Measurements from ENCODE around the gene SLC16A10. TPM values are rescaled to one million over a fixed set of nuclear protein-coding genes. Genes with fewer than 3 reads are reported as not detected.

SLC16A10 gene
- total and polyA plus RNA-seq, 2 of the 4 experiments (the other 2 are of a cell fraction), result not detected

- Histone ChIP-seq H4K8ac (ENCODE audit: low read depth in 2 of 2, low read length in 2 of 2) (no peak overlapping the region), H3K36me3 (ENCODE audit: control insufficient read depth, insufficient read depth, low read length) (no peaks in the 10 kb centered on the region), H2AK9ac (replicated peaks; ENCODE audit: low read depth, low read length, poor library complexity) (no peak overlapping the region), H3K9ac (ENCODE audit: low read depth, low read length) (no peak overlapping the region), H3K9me1 (ENCODE audit: insufficient read depth, low read length) (no peaks in the 10 kb centered on the region), H3K4ac (ENCODE audit: low read depth, low read length) (no peak overlapping the region), H3K4me1 (ENCODE audit: control insufficient read depth, insufficient read depth, low read length) (no peaks in the 10 kb centered on the region), H4K20me1 (ENCODE audit: insufficient read depth, low read length) (no peaks in the 10 kb centered on the region), H3K4me3 (ENCODE audit: insufficient read depth, low read depth, low read length) (no peak overlapping the region), H2BK15ac (ENCODE audit: low read depth, low read length) (no peak overlapping the region), H2AK5ac (ENCODE audit: low read depth, low read length) (no peak overlapping the region), H2AFZ (replicated peaks; ENCODE audit: low read length, poor library complexity) (no peak overlapping the region), H3K18ac (ENCODE audit: low read depth, low read length) (no peak overlapping the region), H3K9me3 (ENCODE audit: control insufficient read depth, insufficient read depth, low read length) (no peaks in the 10 kb centered on the region), H3K27me3 (ENCODE audit: control insufficient read depth, insufficient read depth, low read length) (peaks cover 15% of the 10 kb centered on the region), H3K4me2 (ENCODE audit: low read depth, low read length) (no peak overlapping the region), H3K27ac (ENCODE audit: insufficient read depth, low read length) (no peak overlapping the region), H2BK20ac (ENCODE audit: low read depth, low read length) (no peak overlapping the region), H2BK5ac (ENCODE audit: low read depth, low read length, poor library complexity, severe bottlenecking) (no peak overlapping the region), H3K23ac (ENCODE audit: low read depth, low read length) (no peak overlapping the region), H2BK120ac (ENCODE audit: low read depth, low read length) (no peak overlapping the region), H3K79me1 (ENCODE audit: low read depth in 1 of 2, low read length in 2 of 2) (no peaks in the 10 kb centered on the region), H4K5ac (ENCODE audit: low read depth, low read length) (no peak overlapping the region), H3K56ac (ENCODE audit: extremely low read depth, insufficient read depth, low read length) (no peak overlapping the region), H4K91ac (ENCODE audit: insufficient read depth, low read depth, low read length) (no peak overlapping the region), H3K14ac (replicated peaks; ENCODE audit: low read depth, low read length) (no peak overlapping the region)
- in situ Hi-C loops (cut with MboI; ENCODE audit: low sequenced_read_pairs) (no loop called here), intact Hi-C loops (cut with micrococcal nuclease) (no loop called here), dilution Hi-C loops (cut with HindIII; ENCODE audit: low sequenced_read_pairs, unreplicated experiment) (no loop called here)
- CTCF ChIA-PET, result no interaction called here
- no CpG with 5 or more reads among the region's 3 CpGs for WGBS, 2 experiments (ENCODE audit: extremely low coverage in 2 of 2, insufficient read length in 1 of 2)
- DNase-seq, result no peak
- ATAC-seq (ENCODE audit: low read depth), result no peak
- POLR2A ChIA-PET (ENCODE audit: unreplicated experiment), result no interaction called here
- BruUV-seq (replicated peaks), result no TSS peak
- TF ChIP-seq ELK1 (IDR thresholded peaks at IDR 0.05; ENCODE audit: borderline replicate concordance, low read depth, low read length), result no peak
- TF ChIP-seq MAFK (IDR thresholded peaks at IDR 0.05; ENCODE audit: low read depth, low read length), result peak; percentile 26; the same call in 1 of the 2 replicates
These were observed 60.1 kb downstream of the SLC16A10 start for GRCh38 chr6:111147440-111147839.
